ENCODE results near the gene FBXO33. TPM values are rescaled to one million over a fixed set of nuclear protein-coding genes. Genes with fewer than 3 reads are reported as not detected.

FBXO33 gene
- total RNA-seq, 1 experiment from 2014 or later: 16.0 TPM

GRCh38 chr14:39431416-39432178 lies 636 bp downstream of the FBXO33 start:
- DNase-seq (ENCODE audit: low read depth): peak; percentile 19

GRCh38 chr14:39430762-39431415 lies 1.3 kb downstream of the FBXO33 start:
- DNase-seq (ENCODE audit: low read depth): peak; percentile 12

GRCh38 chr14:39428118-39428517 lies 4.1 kb downstream of the FBXO33 start:
- no peak for DNase-seq (ENCODE audit: low read depth)

- peak; percentile 63 for DNase-seq (ENCODE audit: low read depth)
Observed at GRCh38 chr14:39426605-39427004, 5.6 kb downstream of the FBXO33 start.

DNA sequence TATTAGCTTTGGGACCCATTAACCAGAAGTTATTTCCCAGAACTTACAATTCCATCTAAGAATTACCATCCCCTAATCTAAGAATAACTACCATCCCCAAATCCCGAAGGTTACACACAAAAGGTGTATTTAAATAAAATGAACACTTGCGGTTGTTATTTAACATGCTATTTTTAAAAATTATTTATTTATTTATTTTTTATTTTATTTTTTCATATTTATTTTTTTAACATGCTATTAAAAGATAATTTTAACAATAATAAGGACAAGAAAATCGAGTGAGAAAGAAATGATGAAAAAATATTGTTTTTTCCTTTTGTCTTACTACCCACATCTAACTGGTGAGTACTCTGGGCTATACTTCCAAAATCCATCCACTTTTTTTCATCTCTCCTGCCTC lies 6.3 kb downstream of the FBXO33 start:
- no peak for DNase-seq (ENCODE audit: low read depth)

- no peak for DNase-seq (ENCODE audit: low read depth)
Observed at GRCh38 chr14:39423793-39424192, 8.4 kb downstream of the FBXO33 start.

DNA sequence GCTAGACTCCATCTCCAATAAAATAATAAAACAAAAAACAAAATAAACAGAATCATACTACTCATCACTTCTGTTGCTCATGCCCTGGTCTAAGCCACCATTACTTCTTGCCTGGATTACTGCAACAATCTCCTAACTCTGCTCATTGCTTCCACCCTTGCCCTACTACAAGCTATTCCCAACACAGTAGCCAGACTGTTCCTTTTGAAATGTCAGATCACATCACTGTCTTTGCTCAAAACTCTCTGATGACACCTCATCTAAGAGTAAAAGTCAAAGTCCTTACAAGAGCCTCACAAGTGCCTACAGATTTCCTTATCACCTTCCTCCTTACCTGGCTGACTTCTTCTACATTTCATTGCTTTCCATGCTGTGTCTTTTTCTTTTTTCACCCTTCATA lies 10.0 kb downstream of the FBXO33 start:
- no peak for DNase-seq (ENCODE audit: low read depth)

DNA sequence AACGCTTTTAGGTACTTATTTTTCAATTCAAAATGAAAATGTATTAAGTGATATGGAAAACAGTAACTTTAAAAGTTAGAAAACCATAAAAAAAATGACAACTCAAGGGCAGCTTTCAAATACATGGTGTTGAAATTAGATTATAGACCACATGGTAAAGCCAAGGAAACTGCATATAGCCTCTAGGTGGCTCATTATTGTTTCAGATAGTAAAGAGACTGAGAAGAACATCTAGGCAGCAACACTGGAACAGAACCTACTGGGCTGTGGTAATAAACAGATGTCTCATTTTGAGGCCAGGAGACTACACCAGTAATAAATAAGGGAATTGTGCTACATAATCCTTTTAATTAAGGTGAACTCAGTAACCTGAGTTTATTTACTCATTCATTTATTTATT lies 13.0 kb downstream of the FBXO33 start:
- DNase-seq (ENCODE audit: low read depth): no peak

GRCh38 chr14:39417014-39417413 lies 15.2 kb downstream of the FBXO33 start:
- peak; percentile 18 for DNase-seq (ENCODE audit: low read depth)

- DNase-seq (ENCODE audit: low read depth): no peak
Observed at GRCh38 chr14:39416072-39416471, 16.2 kb downstream of the FBXO33 start.

DNA sequence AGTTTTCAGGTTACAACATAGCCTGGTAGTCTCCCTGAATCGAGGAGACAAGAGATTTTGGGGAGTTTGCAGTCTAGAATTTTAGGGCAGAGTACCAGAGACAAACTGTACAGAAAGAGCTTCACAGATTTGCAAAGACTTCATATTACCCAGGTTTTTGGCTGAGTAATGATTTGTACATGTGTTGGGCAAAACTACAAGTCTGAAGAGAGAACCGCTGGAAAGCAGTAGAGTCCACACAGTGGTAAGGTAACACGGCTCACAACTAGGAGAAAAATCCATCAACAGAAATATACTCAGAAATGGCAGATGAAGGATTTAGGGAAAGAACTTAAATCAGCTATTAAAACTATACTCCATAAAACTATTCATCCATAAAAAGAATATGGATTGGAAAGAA lies 25.7 kb downstream of the FBXO33 start:
- no peak for DNase-seq (ENCODE audit: low read depth)

- DNase-seq (ENCODE audit: low read depth): no peak
Observed at GRCh38 chr14:39398382-39398781, 33.9 kb downstream of the FBXO33 start.

GRCh38 chr14:39396448-39396847 lies 35.8 kb downstream of the FBXO33 start:
- no peak for DNase-seq (ENCODE audit: low read depth)

DNA sequence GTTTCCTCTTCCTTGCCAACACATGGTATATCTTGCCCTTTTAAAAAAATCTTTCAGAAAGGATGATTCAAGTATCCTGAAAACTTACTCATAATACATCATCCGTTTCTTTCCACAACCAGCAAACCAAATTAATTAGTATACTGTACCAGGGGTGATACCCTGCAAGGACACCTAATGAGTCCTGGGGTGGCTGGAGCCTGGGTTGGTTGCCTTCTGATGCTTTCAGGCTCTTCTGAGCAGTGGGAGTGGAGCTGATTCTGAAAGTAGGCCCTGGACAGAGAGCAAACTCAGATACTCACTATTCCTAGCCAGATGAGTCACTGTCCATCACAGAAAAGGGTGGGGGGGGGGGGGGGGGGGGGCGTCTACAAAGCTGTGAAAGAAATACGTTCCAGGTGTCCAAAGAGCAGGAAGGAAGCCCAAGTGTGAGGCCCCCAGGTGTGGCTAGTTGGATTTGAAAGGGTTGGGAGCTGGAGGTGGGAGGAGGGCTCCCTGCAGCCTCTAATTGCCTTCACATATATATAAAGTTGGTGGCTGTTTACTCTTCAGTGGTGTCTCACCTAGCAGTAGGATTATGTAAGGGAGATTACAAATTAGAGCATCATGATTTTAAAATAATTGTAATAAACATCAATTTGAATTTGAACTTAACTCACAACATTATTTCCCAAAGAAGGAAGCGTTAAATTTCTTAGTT lies 36.5 kb downstream of the FBXO33 start:
- DNase-seq (ENCODE audit: low read depth): peak; percentile 50

GRCh38 chr14:39393289-39393688 lies 38.9 kb downstream of the FBXO33 start:
- no peak for DNase-seq (ENCODE audit: low read depth)

- DNase-seq (ENCODE audit: low read depth): no peak
Observed at GRCh38 chr14:39384177-39384576, 48.1 kb downstream of the FBXO33 start.

DNA sequence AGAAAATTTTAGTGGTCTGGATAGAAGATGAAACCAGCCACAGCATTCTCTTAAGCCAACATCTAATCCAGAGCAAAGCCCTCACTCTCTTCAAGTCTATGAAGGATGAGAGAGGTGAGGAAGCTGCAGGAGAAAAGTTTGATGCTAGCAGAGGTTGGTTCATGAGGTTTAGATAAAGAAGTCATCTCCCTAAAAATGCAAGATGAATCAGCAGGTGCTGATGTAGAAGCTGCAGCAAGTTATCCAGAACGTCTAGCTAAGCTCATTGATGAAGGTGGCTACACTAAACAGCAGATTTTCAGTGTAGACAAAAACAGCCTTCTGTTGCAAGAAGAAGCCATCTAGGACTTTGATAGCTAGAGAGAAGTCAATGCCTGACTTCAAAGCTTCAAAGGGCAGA lies 48.5 kb downstream of the FBXO33 start:
- no peak for DNase-seq (ENCODE audit: low read depth)

DNA sequence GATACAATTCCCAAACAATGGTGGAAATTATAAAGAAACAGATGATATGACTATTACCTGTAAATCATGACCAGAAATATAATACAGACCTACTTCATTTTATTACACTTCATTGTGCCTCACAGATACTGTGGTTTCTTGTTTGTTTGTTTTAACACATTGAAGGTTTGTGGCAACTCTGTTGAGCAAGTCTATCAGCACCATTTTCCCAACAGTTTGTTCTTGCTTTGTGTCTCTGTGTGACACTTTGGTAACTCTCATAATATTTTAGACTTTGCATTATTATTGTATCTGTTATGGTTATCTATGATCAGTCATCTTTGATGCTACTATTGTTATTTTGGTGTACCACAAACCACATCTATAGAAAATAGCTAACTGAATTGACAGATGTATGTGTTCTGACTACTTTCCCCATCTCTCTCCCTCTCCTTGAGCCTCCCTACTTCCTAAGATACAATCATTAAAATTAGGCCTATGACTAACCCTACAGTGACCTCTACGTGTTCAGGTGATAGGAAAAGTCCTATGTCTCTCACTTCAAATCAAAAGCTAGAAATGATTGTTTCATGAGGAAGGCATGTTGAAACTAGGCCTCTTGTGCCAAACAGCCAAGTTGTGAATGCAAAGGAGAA lies 49.1 kb downstream of the FBXO33 start:
- no peak for DNase-seq (ENCODE audit: low read depth)

DNA sequence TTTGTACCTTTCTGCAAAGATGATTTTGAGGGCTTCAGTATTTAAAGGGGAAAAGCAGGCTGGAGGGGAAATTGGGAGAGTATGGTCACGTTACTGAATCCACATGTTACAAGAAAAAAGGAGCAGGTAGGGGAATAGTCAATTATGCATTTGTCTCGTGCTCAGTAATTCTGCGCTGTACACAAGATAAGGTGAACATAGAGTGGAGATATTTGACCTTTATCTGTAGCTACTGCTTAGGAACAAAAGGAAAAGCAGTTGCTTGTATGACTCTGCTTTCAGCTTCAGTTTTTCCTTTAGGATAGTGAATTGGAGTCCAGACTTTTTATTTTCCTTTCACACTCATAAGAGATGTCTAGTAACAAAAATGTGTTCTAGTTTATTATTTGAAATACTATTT lies 49.8 kb downstream of the FBXO33 start:
- DNase-seq (ENCODE audit: low read depth): no peak

DNA sequence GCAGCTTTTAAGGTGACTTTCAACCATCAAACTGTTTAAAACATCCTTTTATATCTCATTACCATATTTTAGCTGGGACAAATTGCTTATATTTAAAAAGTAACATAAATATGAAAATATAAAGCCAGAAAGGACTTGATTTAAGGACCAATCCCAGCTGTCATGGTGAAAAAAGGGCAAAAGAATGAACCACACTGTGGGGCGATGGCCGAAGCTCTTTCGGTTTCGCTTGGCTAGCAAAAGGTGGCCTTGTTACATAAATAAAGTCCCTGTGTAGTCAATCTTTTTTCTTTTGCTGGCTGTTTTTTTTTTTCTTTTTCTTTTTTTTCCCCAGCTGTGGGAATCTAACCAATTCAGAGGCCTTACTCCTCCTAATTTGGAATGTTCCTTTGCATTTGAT lies 50.9 kb downstream of the FBXO33 start:
- DNase-seq (ENCODE audit: low read depth): no peak

DNA sequence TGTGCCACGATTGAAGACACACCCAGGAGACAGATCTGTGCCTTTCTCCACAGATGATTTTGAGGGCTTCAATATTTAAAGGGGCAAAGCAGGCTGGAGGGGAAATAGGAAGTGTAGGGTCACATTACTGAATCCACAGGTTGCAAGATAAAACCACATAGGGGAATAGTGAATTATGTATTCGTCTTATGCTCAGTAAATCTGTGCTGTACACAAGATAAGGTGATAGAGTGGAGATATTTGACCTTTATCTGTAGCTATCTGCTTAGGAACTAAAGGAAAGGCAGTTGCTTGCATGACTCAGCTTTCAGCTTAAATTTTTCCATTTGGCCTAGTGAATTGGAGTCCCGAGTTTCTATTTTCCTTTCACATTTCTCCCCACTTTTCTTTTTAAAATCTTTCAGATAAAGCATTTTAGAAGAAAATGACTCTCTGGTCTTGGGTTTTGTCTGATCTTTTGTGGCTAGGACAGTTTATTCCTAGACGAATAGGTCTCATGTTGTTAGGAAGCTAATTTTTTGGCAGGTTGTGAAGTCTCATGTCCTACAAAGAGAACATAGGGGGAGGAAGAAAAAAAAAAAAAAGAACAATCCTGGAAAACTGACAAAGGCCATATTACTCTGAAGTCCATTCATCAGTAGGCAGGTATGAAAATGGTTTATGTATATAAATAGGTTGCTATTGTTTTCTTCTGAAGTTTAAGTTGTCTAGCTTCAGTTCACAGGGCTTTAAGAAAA lies 55.4 kb downstream of the FBXO33 start:
- DNase-seq (ENCODE audit: low read depth): peak; percentile 56
